H1 (cell line): ENCODE measurements around the gene PPIF.

Experiments used
- BACH1 ChIP-seq: IDR thresholded peaks from 2 replicates; pipeline ENCODE4 v1.6.1; 2012; ENCODE audit warnings: low read length, improper control_type of control experiment
- BRCA1 ChIP-seq: IDR thresholded peaks from 2 replicates; pipeline ENCODE4 v1.6.1; 2012; ENCODE audit warnings: low read depth, low read length, improper control_type of control experiment
- CREB1 ChIP-seq: IDR thresholded peaks from 2 replicates; pipeline ENCODE4 v1.6.1; 2012; ENCODE audit warnings: inconsistent platforms
- EP300 ChIP-seq, 2 experiments: IDR thresholded peaks; 1 replicate in 1 of 2; 2 replicates in 1 of 2; pipeline ENCODE4 v1.6.1; 2011 to 2012; ENCODE audit warnings: low read depth in 2 of 2, low read length in 2 of 2, mild to moderate bottlenecking in 2 of 2, borderline replicate concordance in 1 of 2, inconsistent platforms in 1 of 2, moderate library complexity in 1 of 2
- EZH2 ChIP-seq: fragments of 200-600 bp; sonication (generic); IDR thresholded peaks from 2 replicates; pipeline ENCODE4 v1.7.1; 2012; ENCODE audit warnings: low read depth, mild to moderate bottlenecking, moderate library complexity, low read length, inconsistent platforms; ENCODE audit not compliant: severe bottlenecking
- JUN ChIP-seq: IDR thresholded peaks from 2 replicates; pipeline ENCODE4 v1.6.1; 2011; ENCODE audit warnings: low read depth, mild to moderate bottlenecking, improper control_type of control experiment, low read length
- KDM1A ChIP-seq: fragments of 200-600, 300-600 bp; sonication (generic); IDR thresholded peaks from 2 replicates; pipeline ENCODE4 v1.7.1; 2016; ENCODE audit warnings: mild to moderate bottlenecking, low read length, borderline replicate concordance
- PHF8 ChIP-seq: fragments of 200-600 bp; sonication (generic); conservative IDR thresholded peaks from 2 replicates; pipeline ENCODE4 v1.7.1; 2012; ENCODE audit warnings: low read depth, mild to moderate bottlenecking, inconsistent platforms, low read length, moderate library complexity
- POLR2A ChIP-seq, 2 experiments: IDR thresholded peaks; 1 replicate in 1 of 2; 2 replicates in 1 of 2; pipeline ENCODE4 v1.6.1; 2011; ENCODE audit warnings: low read depth in 2 of 2, low read length in 2 of 2, mild to moderate bottlenecking in 2 of 2; ENCODE audit errors: control extremely low read depth in 1 of 2
- POLR2AphosphoS5 ChIP-seq: IDR thresholded peaks from 2 replicates; pipeline ENCODE4 v1.6.1; 2011; ENCODE audit warnings: low read depth, low read length
- YY1 ChIP-seq: IDR thresholded peaks from 2 replicates; pipeline ENCODE4 v1.6.1; 2011; ENCODE audit warnings: low read depth, mild to moderate bottlenecking, low read length
- ZNF274 ChIP-seq: IDR thresholded peaks from 2 replicates; pipeline ENCODE4 v1.7.0; 2012; ENCODE audit warnings: low read length, borderline replicate concordance; ENCODE audit errors: extremely low read depth
- TF ChIP-seq, protein P1 (sequence below), 3 experiments: IDR thresholded peaks; 1 replicate in 2 of 3; 2 replicates in 1 of 3; pipeline versions ENCODE4 v1.5.1 to v1.6.1; 2011; ENCODE audit warnings: low read length in 3 of 3, mild to moderate bottlenecking in 3 of 3, inconsistent platforms in 2 of 3, low read depth in 1 of 3, moderate library complexity in 1 of 3; ENCODE audit not compliant: insufficient read depth in 1 of 3; ENCODE audit errors: control extremely low read depth in 1 of 3

DNA sequence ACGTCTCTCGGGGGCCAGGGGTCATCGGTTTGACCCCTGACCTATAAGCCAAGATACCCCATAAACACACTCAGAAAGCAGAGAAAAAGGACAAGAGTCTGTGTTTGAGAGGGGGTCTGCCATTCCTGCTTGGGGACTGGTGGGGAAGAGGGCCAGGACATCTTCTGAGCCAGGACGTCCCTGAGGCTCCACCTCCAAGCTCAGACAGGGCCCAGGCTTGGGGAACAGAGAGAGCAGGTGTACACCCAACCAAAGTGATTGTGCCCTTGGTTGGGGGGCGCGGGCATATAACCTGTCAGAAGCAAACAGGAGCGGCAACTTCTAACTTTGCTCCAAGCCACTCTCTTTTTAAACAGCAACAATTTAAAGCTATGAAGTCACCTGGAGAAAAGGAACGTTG lies 33.9 kb upstream of the PPIF start:
- TF ChIP-seq, protein P1, sequence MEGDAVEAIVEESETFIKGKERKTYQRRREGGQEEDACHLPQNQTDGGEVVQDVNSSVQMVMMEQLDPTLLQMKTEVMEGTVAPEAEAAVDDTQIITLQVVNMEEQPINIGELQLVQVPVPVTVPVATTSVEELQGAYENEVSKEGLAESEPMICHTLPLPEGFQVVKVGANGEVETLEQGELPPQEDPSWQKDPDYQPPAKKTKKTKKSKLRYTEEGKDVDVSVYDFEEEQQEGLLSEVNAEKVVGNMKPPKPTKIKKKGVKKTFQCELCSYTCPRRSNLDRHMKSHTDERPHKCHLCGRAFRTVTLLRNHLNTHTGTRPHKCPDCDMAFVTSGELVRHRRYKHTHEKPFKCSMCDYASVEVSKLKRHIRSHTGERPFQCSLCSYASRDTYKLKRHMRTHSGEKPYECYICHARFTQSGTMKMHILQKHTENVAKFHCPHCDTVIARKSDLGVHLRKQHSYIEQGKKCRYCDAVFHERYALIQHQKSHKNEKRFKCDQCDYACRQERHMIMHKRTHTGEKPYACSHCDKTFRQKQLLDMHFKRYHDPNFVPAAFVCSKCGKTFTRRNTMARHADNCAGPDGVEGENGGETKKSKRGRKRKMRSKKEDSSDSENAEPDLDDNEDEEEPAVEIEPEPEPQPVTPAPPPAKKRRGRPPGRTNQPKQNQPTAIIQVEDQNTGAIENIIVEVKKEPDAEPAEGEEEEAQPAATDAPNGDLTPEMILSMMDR (IDR thresholded peaks at IDR 0.05; ENCODE audit: control extremely low read depth in 1 of 3, insufficient read depth in 1 of 3, low read depth in 1 of 3, low read length in 3 of 3): no peak
- TF ChIP-seq KDM1A (no peak), POLR2AphosphoS5 (no peak), JUN (no peak), PHF8 (no peak), EZH2 (no peak), YY1 (no peak), ZNF274 (no peak), CREB1 (no peak), EP300 (IDR thresholded peaks at IDR 0.05; ENCODE audit: borderline replicate concordance in 1 of 2, low read depth in 2 of 2, low read length in 2 of 2) (no peak), BRCA1 (no peak), BACH1 (no peak), POLR2A (IDR thresholded peaks at IDR 0.05; ENCODE audit: control extremely low read depth in 1 of 2, low read depth in 2 of 2, low read length in 2 of 2) (no peak)
